Ectodermal cell (in vitro differentiated cells): ENCODE results near the gene FBXO8.

ENCODE experiments used
- H3K27ac ChIP-seq: 2 replicates; pipeline ENCODE4 v1.7.0; 2013; ENCODE audit warnings: mild to moderate bottlenecking, low read depth, low read length; ENCODE audit not compliant: insufficient read depth, poor library complexity, severe bottlenecking
- H3K27me3 ChIP-seq: 2 replicates; pipeline ENCODE4 v1.7.0; 2013; ENCODE audit warnings: mild to moderate bottlenecking, low read length; ENCODE audit not compliant: insufficient read depth, control insufficient read depth, poor library complexity, severe bottlenecking
- H3K36me3 ChIP-seq: one replicate; pipeline ENCODE4 v1.7.0; 2013; ENCODE audit warnings: low read length; ENCODE audit not compliant: control insufficient read depth, insufficient read depth
- H3K4me1 ChIP-seq: one replicate; pipeline ENCODE4 v1.7.0; 2013; ENCODE audit warnings: low read length; ENCODE audit not compliant: control insufficient read depth, insufficient read depth
- H3K4me3 ChIP-seq: 2 replicates; pipeline ENCODE4 v1.7.0; 2013; ENCODE audit warnings: low read depth, low read length, control low read depth; ENCODE audit not compliant: insufficient read depth
- H3K9me3 ChIP-seq: 2 replicates; pipeline ENCODE4 v1.7.0; 2013; ENCODE audit warnings: mild to moderate bottlenecking, low read length, moderate library complexity; ENCODE audit not compliant: control insufficient read depth
- WGBS, 2 experiments: methylation state at CpG; one replicate each; pipeline ENCODE4 v1.1.7; 2013; ENCODE audit warnings: missing lambda C conversion rate in 2 of 2; 5-methylcytosine and 5-hydroxymethylcytosine counted together

Gene FBXO8

GRCh38 chr4:174212061-174212460 is 71.4 kb downstream of the FBXO8 start:
- Histone ChIP-seq H3K27ac (no peak overlapping the region), H3K36me3 (no peaks in the 10 kb centered on the region), H3K4me1 (peaks cover 11% of the 10 kb centered on the region), H3K9me3 (no peaks in the 10 kb centered on the region), H3K27me3 (peaks cover 96% of the 10 kb centered on the region), H3K4me3 (no peak overlapping the region)
- WGBS, 2 experiments, result 5 to 9% methylated on average over 5 of the region's 5 CpGs

GRCh38 chr4:174211622-174212044 is 71.8 kb downstream of the FBXO8 start:
- H3K27ac ChIP-seq, result no peak overlapping the region
- H3K4me3 ChIP-seq, result no peak overlapping the region
- 3% methylated on average over 23 of the region's 23 CpGs for WGBS, 2 experiments
- H3K36me3 ChIP-seq, result no peaks in the 10 kb centered on the region
- H3K27me3 ChIP-seq, result peaks cover 93% of the 10 kb centered on the region
- peaks cover 9% of the 10 kb centered on the region for H3K4me1 ChIP-seq
- H3K9me3 ChIP-seq, result no peaks in the 10 kb centered on the region

GRCh38 chr4:174210952-174211490 is 72.4 kb downstream of the FBXO8 start:
- Histone ChIP-seq H3K4me1 (peaks cover 9% of the 10 kb centered on the region), H3K36me3 (no peaks in the 10 kb centered on the region), H3K4me3 (no peak overlapping the region), H3K27me3 (peaks cover 91% of the 10 kb centered on the region), H3K27ac (no peak overlapping the region), H3K9me3 (no peaks in the 10 kb centered on the region)
- WGBS, 2 experiments, result 48 to 54% methylated on average over 6 of the region's 6 CpGs

- peaks cover 84% of the 10 kb centered on the region for H3K27me3 ChIP-seq
- H3K9me3 ChIP-seq, result no peaks in the 10 kb centered on the region
- H3K27ac ChIP-seq, result no peak overlapping the region
- H3K36me3 ChIP-seq, result no peaks in the 10 kb centered on the region
- WGBS, 2 experiments, result 52 to 75% methylated on average over 2 of the region's 2 CpGs
- H3K4me1 ChIP-seq, result peaks cover 9% of the 10 kb centered on the region
- H3K4me3 ChIP-seq, result no peak overlapping the region
These were observed 73.1 kb downstream of the FBXO8 start for GRCh38 chr4:174210354-174210753.

- WGBS, 2 experiments, result 55 to 60% methylated on average over 1 of the region's 1 CpG
These were observed 74.1 kb downstream of the FBXO8 start for GRCh38 chr4:174209341-174209740.

GRCh38 chr4:174207367-174207766 is 76.1 kb downstream of the FBXO8 start:
- Histone ChIP-seq H3K9me3 (no peaks in the 10 kb centered on the region), H3K27me3 (peaks cover 55% of the 10 kb centered on the region), H3K27ac (no peak overlapping the region), H3K4me3 (no peak overlapping the region), H3K36me3 (no peaks in the 10 kb centered on the region), H3K4me1 (peaks cover 4% of the 10 kb centered on the region)
- WGBS, 2 experiments, result 79 to 92% methylated on average over 1 to 3 of the region's 3 CpGs

More at GRCh38 chr4:174209341-174209740, 74.1 kb downstream of the FBXO8 start:
- peaks cover 5% of the 10 kb centered on the region for H3K4me1 ChIP-seq
- no peak overlapping the region for H3K4me3 ChIP-seq
- H3K36me3 ChIP-seq, result no peaks in the 10 kb centered on the region
- H3K27ac ChIP-seq, result no peak overlapping the region
- peaks cover 74% of the 10 kb centered on the region for H3K27me3 ChIP-seq
- no peaks in the 10 kb centered on the region for H3K9me3 ChIP-seq

GRCh38 chr4:174204164-174204831 is 79.2 kb downstream of the FBXO8 start:
- Histone ChIP-seq H3K4me1 (peaks cover 4% of the 10 kb centered on the region), H3K27ac (no peak overlapping the region), H3K9me3 (no peaks in the 10 kb centered on the region), H3K4me3 (no peak overlapping the region), H3K27me3 (peaks cover 24% of the 10 kb centered on the region), H3K36me3 (no peaks in the 10 kb centered on the region)
- WGBS, 2 experiments, result 76% methylated on average over 8 of the region's 9 CpGs

- Histone ChIP-seq H3K27me3 (peaks cover 5% of the 10 kb centered on the region), H3K27ac (no peak overlapping the region), H3K4me3 (no peak overlapping the region), H3K36me3 (no peaks in the 10 kb centered on the region), H3K4me1 (peaks cover 4% of the 10 kb centered on the region), H3K9me3 (no peaks in the 10 kb centered on the region)
- WGBS, 2 experiments, result 100% methylated on average over 1 of the region's 2 CpGs; no CpG with 5 or more reads in 1 of the 2 experiments
These were observed 81.6 kb downstream of the FBXO8 start for GRCh38 chr4:174201871-174202270.

GRCh38 chr4:174199735-174200134 is 83.7 kb downstream of the FBXO8 start:
- Histone ChIP-seq H3K9me3 (no peaks in the 10 kb centered on the region), H3K27ac (no peak overlapping the region), H3K36me3 (no peaks in the 10 kb centered on the region), H3K4me3 (no peak overlapping the region), H3K27me3 (no peaks in the 10 kb centered on the region), H3K4me1 (peaks cover 4% of the 10 kb centered on the region)
- WGBS, 2 experiments, result 86% methylated on average over 1 of the region's 2 CpGs; no CpG with 5 or more reads in 1 of the 2 experiments

- Histone ChIP-seq H3K36me3 (no peaks in the 10 kb centered on the region), H3K27ac (no peak overlapping the region), H3K27me3 (no peaks in the 10 kb centered on the region), H3K4me3 (no peak overlapping the region), H3K9me3 (no peaks in the 10 kb centered on the region), H3K4me1 (no peaks in the 10 kb centered on the region)
- WGBS, 2 experiments, result 82 to 87% methylated on average over 4 of the region's 4 CpGs
These were observed 84.6 kb downstream of the FBXO8 start for GRCh38 chr4:174198828-174199227.
